ENCODE measurements around the gene OR1I1.
"Not testable (repeated sequence)": the region's sequence is repeated elsewhere in the genome, so short reads cannot be mapped to it uniquely, and the experiment has no call there.

Gene OR1I1, protein sequence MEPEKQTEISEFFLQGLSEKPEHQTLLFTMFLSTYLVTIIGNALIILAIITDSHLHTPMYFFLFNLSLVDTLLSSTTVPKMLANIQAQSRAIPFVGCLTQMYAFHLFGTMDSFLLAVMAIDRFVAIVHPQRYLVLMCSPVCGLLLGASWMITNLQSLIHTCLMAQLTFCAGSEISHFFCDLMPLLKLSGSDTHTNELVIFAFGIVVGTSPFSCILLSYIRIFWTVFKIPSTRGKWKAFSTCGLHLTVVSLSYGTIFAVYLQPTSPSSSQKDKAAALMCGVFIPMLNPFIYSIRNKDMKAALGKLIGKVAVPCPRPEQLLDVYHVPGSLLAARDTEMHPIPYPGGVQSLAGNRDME

GRCh38 chr19:15081911-15082310 is at the start of gene OR1I1:
Gene OR1I1, plus strand, starts transcription at chr19:15082211. Its CDS starts 4,855 bp downstream, at chr19:15087066.
- no peak for DNase-seq

GRCh38 chr19:15035795-15036311 is 46.2 kb upstream of the OR1I1 start:
- DNase-seq = no peak

GRCh38 chr19:15037586-15037985 is 44.4 kb upstream of the OR1I1 start:
- DNase-seq = no peak

DNA sequence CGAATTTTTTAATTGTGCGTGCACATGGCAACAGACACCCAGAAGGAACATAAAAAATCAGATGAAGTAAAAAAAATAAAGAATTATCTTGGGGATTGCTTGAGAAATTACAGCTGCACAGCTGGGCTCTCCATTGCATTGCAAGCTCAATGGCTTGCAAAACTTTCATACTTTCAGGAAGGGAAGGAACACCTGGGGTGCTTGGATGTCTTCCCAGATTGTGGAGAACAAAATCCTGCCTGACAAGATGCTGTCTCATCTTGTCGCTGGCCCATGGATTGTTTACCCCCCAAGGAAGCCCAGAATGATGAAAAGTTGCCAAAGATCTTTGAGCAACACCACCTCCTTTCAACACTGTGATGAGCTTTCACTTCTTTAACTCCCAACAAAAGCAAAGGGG is 43.7 kb upstream of the OR1I1 start:
- DNase-seq = no peak

DNA sequence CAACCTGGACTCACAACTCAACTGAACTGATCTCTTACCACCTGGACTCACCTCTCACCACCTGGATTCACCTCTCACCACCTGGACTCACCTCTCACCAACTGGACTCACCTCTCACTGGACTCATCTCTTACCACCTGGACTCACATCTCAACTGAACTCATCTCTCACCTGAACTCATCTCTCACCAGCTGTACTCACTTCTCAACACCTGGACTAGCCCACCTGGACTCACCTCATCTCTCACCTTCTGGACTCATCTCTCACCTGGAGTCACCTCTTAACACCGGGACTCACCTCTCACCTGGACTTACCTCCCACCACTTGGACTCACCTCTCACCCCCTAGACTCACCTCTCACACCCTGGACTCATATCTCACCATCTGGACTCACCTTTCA is 40.0 kb upstream of the OR1I1 start:
- no peak for DNase-seq

DNA sequence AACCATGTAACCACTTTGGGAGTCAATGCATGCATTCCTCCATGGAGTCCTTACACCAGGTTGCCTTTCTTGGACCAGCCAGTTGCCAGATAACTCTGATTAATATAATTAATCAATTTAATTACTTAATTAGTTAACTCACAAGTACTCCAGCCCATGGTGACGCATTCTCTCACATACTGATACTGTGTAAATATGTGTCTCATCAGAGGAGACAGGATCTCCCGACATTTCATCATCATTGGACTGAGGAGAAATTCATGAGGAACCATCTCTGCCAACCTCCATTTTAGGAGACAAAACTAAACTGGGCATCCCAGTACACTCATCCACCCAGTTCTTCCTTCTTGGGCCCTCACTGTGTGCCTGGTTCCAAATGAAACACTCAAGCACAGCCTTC is 39.2 kb upstream of the OR1I1 start:
- DNase-seq = no peak

GRCh38 chr19:15045506-15045905 is 36.5 kb upstream of the OR1I1 start:
- DNase-seq = no peak

- DNase-seq = no peak
Measured at GRCh38 chr19:15047680-15048079, 34.3 kb upstream of the OR1I1 start.

- DNase-seq = no peak
Measured at GRCh38 chr19:15048128-15048527, 33.9 kb upstream of the OR1I1 start.

GRCh38 chr19:15048885-15049541 is 33.0 kb upstream of the OR1I1 start, which contains the start of gene CASP14:
Gene CASP14, plus strand, starts transcription at chr19:15049480. Its CDS starts 2,772 bp downstream, at chr19:15052252.
- DNase-seq = no peak

GRCh38 chr19:15050639-15051038 is 31.4 kb upstream of the OR1I1 start:
- no peak for DNase-seq

DNA sequence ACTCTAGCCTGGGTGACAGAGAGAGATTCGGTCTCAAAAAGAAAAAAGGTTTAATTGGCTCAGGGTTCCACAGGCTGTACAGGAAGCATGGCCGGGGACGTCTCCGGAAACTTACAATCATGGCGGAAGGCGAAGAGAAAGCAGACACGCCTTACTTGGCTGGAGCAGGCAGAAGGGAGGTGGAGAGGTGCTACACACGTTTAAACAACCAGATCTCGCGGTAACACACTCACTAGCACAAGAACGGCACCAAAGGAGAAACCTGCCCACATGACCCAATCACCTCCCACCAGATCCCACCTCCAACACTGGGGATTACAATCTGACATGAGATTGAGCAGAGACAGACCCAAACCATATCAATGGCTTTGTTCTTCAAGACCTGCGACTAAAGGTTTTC is 20.0 kb upstream of the OR1I1 start:
- no peak for DNase-seq

DNA sequence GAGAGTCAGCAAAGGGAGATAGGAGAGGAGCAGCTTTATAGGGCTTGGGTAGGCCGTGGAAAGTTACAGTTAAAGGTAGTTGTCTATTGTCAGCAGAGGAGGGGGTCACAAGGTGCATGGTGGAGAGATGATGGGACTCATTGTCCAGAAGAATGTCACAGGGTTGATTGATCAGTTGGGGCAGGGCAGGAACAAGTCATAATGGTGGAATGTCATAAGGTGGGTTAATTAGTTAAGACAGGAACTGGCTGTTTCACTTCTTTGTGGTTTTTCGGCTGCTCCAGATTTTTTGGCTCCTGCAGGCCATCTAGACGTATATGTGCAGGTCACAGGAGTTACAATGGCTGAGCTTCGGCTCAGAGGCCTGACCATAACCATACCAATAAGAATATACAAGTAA is 11.6 kb upstream of the OR1I1 start:
- DNase-seq = not testable (repeated sequence)

DNA sequence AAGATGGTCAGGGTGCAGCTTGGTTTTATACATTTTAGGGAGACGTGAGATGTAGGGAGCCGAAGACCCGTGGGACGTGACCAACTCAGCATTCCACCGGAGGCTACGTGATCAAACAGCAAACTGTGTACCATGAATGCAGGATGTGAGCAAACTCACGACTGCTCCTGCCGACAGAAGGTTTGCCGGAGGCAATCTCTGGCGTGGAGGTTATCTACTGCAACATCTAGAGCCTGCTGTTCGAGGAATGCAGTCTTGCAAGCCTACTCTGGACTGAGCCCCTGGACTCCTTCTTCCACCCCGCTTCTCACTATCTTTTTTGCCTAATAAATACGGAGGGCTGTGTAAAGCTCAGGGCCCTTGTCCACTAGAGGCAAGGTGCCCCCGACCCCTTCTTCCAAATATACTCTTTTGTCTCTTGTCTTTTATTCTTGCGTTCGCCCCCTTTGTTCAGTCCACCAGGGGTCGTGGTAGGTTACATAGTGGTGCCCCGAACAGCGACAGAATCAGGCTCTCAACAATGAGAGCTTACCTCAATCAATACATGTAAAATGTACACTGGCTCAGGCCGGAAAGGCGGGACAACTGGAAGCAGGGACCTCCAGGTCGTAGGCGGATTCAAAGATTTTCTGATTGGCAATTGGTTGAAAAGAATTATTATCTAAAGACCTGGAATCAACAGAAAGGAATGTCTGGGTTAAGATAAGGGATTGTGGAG is 8.9 kb upstream of the OR1I1 start:
- DNase-seq = no peak

GRCh38 chr19:15074371-15074770 is 7.6 kb upstream of the OR1I1 start:
- DNase-seq = no peak

- DNase-seq = no peak
Measured at GRCh38 chr19:15075806-15076205, 6.2 kb upstream of the OR1I1 start.

- DNase-seq = not testable (repeated sequence)
Measured at GRCh38 chr19:15080002-15080401, 2.0 kb upstream of the OR1I1 start.

GRCh38 chr19:15087182-15087581 is 5.2 kb downstream of the OR1I1 start:
- no peak for DNase-seq

DNA sequence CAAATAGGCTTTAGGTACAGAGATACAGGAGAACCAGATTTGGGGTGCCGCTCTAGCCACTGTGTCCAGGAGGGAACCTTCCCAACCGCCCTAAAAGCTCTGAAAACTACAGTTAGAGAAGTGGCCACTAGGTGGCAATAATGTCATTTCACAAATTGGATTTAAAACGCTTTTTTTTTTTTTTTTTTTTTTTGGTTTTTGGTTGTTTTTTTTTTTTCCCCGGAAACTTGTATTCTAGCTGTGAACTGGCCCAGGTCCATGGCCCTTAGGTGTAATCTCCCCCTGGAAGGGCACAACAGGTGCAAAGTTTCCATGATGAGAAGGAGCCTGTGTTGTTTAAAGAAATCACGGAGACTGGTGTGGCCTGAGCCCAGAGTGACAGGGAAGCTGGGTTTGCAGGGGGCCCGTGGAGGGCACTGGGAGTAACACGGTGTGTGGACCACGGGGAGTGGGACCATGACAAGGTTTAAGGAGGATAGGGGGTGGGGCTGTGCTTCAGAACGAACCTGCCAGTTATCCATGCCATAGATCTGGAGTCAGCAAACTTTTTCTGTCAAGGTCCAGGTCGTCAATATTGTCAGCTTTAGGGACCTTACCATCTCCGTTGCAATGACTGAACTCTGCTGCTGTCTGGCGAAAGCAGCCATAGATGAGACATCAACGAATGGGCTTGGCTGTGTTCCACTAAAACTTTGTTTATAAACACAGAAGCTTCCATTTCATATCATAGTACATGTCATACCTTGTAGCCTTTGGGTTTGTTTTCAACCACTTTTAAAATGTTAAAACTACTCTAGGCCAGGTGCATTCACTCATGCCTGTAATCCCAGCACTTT is 10.1 kb downstream of the OR1I1 start:
- peak; percentile 52 for DNase-seq

GRCh38 chr19:15093001-15093400 is 11.0 kb downstream of the OR1I1 start:
- no peak for DNase-seq

GRCh38 chr19:15096223-15096622 is 14.2 kb downstream of the OR1I1 start:
- no peak for DNase-seq

DNA sequence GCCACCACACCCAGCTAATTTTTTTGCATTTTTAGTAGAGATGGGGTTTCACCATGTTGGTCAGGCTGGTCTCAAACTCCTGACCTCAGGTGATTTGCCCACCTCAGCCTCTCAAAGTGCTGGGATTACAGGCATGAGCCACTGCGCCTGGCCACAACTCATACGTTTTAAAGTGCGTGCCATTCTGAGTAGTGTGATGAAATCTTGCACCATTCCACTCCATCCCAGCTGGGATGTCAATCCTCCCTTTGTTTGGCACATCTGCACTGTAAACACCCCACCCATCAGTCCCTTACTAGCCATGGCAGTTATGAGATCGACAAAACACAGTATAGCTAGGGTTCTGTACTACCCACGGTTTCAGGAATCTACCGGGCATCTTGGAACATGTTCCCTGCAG is 16.0 kb downstream of the OR1I1 start:
- DNase-seq = not testable (repeated sequence)

DNA sequence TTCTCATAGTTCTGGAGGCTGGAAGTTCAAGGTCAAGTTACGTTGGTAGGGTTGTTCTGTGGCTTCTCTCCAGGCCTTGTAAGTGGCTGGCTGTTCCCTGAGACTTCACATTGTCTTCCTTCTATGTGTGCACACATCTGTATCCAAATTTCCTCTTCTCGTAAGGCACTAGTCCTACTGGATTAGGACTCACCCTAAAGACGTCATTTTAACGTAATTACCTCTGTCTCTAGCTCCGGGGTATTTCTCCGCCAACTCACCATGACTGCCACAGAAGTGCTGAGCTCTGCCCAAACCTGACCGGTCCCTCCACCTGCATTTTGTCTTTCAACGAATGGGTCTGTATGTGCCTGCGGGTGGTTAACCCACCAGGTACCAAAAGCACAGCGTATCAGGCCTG is 16.4 kb downstream of the OR1I1 start:
- no peak for DNase-seq

Data from CD4-positive, alpha-beta T cell treated with Interleukin-6 for 4 hours (primary cell).